ENCODE results near the gene SLC7A5.

The SLC7A5 gene

DNA sequence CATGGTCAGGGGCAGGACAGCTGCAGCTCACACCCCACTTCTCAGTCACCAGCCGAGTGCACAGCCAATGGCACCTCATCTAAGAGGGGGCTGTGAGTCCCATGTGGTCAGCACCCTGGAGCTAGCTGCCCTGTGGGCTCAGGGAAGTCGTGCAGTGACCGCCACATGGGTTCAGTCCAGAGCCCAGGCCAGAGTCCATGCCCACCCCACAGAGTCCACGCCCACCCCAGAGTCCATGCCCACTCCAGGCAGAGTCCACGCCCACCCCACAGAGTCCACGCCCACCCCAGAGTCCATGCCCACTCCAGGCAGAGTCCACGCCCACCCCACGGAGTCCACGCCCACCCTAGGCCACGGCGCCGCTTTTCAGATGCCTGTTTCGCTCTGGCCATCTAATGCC lies 24.1 kb downstream of the SLC7A5 start:
- DNase-seq = no peak

DNA sequence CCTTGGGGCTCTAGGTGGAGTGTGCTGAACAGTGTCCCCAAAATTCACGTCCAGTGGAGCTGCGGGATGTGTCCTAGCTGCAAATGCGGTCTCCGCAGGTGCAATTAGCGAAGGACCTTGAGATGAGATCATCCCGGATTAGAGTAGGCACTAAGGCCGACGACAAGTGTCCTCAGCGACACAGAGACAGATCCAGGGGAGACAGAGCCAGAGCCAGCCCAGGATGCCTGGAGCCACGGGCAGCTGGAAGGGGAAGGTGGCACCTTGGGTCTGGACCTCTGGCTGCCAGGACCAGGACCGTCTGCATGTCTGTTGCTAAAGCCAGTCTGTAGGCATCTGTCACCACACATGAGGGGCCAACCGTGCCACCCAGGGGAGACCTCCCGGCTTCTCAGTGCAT lies 24.5 kb downstream of the SLC7A5 start:
- no peak for DNase-seq

DNA sequence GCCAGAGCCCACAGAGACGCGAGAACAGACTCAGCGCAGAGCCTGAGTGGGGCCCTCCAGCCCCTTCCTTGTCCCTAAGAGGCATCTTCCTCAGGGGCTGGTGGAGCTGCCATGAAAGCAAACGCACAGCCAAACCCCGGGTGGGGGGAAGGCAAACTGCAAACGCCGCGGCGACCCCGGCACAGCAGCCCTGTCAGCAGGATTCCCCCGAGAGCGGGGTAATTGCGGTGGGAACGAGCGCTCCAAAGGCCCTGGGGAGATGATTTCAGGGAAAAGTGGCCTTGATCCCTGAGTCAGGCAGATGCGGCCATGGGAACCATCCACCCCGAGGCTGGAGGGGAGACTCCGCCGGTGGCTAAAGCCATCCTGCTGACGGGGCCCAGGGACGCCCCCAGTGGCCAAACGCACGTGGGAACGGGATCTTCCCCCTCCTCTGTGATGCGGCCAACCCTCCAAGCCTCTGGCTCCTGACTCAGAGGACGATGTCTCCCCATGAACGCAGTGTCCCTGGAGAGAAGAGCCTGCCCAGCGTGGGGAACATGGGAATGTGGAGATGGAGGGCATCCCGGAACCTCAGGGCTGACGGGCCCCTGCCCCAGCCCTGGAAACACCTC lies 25.1 kb downstream of the SLC7A5 start:
- no peak for DNase-seq

DNA sequence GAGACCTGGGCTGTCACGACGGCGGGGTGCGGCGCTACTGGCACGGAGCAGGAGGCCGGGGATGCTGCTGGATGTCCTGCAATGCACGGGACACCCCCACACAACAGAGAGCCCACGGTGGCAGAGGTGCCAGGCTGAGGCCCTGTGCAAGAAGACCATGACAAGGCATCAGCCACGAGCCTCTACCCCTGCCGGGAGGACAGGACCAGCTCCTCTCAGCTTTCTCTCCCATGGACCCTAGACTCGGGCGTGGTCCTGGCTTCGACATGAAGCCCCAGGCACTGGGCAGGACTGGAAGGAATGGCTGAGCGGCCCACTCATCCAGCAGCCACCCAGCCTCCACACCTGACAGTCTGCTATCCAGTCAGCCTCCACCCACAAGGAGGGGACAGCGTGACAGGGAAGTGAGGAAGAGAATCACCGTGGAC lies 25.6 kb downstream of the SLC7A5 start:
- no peak for DNase-seq

DNA sequence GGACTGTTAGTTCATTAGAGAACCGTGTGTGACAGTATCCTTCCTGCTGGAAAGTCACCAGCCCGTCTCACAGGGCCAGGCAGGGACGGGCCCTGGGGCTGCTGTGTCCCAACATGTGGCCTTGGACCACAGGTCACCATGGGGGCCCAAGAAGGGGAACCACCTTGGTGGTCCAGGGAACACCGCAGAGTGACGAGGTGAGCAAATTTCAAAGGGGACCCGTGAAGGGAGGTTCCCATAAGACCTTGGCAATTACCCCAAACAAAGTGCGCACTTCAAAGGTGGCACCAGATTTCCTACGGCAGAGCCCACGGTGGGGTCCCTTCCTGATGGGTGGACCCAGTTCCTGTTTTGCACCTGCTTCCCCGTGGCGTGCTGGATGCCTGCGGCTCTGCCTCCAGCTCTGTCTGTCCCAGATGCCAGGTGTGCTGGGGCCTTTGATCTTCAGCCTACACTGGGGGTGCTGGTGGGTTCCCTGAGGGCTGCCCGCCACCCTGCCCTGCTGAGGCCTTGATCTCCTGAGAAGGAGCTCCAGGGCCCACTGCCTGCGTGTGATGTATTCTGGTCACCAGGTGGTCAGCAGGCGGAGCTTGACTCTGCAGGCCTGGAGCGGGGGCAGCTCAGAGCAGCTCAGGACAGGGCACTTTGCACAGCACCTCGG lies 27.0 kb downstream of the SLC7A5 start:
- no peak for DNase-seq

DNA sequence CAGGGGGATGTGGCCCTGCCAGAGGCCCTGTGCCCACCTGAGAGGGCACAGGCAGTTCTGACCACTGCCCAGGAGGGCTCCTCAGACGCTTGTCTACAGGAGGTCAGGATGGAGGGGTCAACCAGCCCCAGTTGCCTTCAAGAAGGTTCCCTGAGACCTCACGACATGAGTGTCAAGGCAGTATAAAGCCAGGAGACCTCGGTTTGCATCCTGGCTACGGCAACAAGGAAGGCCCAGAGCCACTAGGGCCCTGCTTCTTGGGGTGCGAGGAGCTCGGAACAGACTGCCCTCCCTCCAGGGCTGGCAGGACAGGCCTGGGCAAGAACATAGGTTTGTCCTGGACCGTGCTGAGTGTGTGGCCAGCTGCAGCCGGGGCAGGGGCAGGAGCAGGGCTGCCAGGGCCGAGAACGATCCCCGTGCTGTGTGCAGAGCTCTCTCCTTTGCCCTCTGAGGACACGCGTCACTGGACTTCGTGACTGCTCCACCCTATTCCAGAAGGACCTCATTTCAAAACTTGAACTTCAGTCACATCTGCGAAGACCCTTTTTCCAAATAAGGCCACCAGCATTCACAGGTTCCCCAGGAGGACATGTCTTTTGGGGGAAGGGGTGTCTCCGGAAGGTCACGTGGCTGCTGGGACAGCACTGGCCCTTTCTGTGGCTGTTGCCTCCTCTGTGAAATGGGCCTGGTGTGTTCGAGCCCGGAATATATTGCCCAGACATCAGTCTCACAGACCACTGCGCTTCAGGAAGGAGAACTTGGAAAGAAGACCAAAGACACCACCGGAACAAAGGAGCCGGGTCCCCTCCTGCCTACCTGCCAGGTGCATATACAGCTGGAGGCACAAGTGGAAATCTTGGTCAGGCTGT lies 27.7 kb downstream of the SLC7A5 start:
- DNase-seq = no peak

DNA sequence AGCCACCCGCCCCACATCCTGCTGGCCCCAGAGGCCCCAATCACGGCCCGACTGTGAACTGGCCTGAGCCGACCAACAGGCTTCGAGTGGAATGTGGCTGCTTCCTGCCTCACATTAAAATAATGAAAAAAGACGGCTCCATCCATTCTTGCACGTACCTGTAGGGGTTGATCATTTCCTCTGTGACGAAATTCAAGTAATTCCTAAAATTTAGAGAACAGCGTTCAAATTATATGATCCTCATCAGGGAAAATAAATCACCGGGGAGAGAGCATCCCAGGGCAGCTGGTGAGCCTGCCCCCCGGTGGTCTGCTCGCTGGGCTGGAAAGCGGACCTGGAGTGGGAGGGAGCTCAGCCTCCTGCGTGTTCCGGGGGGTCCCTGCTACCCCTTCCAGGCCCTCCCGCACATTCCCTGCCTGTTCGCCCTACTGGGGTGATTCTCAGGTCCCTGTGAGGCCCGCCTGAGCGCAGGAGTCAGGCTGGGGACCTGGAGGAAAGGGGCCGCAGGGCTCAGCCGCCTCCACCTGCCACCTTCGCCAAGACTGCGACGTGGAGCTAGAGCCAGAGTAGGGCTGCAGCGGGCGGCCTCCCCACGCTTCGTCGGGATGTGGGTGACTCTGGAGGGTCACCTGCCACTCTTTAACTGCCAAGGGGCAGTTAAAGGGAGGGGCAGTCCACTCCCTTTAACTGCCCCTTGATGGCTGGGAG lies 28.9 kb downstream of the SLC7A5 start:
- DNase-seq = no peak

DNA sequence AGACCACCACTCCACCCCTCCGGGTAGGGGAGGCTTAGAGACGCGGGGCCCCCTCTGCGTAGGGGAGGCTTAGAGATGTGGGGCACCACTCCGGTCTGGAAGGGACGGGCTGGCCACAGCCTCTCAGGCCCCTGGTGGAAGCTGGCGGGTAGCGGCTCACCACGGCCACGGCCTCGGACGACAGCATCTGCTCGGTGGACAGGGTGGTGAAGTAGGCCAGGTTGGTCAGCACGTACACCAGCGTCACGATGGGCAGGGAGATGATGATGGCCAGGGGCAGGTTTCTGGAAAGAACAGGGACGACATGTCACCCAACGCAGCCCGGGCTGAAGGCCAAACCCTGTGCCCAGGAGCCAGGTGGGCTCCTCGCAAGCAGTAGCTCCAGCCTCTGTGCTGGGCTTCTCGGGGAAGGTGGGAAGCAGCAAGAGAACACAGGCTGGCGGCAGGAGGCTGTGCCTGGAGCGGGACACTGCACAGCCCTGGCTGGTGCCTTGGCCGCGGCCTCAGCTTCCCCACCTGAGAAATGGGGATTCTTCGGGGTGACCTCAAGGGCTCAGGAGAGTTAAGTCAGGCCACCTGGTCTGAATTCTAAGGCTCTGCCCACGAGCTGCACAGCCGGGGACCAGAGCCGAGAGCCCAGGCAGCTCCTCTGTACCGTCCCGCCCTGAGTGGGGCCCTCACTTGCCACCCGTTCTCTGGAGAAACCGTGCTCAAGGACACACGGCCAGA lies 29.6 kb downstream of the SLC7A5 start:
- no peak for DNase-seq

DNA sequence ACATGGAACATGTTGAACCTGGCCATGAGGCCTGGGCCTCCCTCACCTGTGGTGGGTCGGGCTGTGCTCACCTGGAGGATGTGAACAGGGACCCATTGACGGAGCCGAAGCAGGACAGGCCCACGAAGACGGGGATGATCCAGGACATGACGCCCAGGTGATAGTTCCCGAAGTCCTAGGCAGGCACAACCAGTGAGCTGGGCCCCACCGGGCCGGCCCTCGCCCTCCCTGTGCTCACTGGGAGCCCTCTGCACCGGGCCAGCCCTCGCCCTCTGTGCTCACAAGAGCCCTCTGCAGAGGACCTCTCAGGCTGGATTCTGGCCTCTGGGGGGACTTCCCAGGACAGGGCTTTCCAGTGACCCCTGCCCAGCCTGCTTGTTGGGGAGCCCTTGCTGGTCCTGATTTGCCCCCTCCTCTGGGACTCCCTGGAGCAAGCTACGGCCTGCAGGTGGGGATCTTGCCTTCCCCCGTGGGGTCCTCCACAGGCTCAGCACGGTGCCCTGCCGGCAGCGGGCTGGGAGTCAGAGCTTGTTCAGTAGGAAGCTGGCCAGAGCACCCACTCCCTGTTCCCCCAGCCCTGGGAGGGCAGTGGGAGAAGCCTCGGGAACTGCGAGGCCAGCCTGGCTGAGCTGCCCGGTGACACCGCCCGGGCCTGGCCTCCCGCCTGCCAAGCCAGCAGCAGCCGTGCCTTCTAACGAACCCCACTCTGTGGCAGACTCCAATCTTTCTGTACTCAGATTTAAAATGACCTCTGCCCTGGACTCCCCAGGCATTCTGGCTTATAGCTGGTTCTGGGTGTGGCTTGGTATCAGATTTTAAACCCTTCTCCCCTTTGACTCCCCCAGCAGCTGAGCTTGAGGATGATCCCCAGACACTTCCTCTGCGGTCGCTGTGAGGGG lies 30.4 kb downstream of the SLC7A5 start:
- no peak for DNase-seq

DNA sequence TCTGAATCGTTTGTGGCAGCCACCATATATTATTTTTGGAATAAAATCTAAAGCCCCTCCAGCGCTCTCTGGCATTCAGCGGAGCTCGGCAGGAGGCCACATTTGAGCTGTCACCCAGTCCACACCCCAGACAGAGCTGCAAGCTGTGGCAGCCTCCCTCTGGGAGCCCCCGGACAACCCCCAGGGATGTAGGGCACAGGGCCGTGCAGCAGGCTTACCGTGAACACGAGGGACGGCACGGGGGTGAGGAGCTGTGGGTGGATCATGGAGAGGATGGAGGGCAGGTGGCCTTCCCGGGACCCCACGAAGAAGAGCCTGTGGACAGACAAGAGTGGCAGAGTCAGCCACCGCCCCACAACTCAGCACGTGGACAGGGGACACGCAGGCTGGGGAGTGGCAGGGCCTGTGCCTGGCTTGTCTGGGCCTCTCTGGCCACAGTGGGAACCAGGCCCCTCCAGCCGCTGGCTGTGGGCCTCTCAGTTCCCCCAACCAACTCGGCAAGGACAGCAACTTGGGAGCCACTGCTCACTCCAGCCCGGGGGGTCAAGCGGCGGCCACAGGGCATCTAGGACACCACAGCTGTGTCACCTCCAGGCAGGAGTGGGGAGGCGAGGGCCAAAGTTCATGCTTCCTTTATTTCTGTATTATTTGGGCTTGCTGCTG lies 31.5 kb downstream of the SLC7A5 start:
- DNase-seq = no peak

DNA sequence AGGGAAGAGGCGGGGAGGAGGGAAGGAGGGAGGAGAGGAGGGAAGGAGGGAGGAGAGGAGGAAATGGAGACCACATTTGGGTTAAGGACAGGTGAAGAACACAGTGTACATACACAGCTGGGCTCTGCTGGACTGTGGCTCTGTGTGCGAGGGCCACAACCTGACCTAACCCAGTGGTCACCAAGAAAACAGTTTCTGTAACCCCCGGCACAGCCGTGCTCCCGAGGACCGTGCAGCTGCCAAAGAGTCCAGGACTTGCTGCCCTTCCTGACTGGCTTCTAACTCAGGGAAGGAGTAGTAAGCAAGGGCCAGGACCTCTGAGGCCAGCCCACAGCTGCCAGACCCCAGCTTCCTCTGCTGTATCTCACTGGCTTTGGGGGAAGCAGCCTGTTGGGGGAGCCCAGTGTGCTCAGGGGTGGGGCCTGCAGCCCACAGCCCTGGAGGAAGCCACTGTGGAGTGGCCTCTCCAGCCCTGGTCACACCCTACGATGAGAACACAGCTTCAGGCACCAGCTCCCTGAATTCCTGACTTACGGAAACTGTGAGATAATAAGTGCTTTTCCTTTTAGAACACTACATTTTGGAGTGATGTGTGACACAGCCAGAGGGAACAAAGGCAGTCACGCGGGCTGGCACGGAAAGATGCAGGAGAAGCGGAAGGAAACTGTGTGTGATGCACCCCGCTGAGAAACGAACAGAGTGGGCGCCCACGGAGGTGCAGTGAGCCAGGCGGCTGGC lies 32.3 kb downstream of the SLC7A5 start:
- no peak for DNase-seq

DNA sequence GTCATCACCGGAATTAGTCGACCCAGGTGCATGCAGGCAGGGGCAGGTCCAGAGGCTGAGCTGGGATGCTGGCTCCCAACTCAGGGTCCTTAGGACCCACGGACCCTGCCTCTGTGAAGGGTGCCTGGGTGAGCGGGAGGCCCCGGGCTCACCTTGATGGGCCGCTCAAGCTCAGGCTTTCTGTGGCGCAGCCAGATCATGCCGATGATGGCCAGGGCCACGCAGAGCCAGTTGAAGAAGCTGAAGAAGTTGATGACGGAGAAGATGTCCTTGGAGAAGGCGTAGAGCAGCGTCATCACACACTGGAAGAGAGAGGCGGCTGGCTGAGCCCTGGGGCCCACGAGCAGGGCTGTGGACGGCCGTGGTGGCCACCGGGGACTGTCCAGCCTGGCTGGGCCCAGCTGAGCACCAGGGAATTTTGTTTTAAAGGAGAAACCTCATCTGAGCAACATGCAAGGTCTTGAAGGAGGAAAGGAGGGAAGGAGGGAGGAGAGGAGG lies 32.9 kb downstream of the SLC7A5 start:
- no peak for DNase-seq

DNA sequence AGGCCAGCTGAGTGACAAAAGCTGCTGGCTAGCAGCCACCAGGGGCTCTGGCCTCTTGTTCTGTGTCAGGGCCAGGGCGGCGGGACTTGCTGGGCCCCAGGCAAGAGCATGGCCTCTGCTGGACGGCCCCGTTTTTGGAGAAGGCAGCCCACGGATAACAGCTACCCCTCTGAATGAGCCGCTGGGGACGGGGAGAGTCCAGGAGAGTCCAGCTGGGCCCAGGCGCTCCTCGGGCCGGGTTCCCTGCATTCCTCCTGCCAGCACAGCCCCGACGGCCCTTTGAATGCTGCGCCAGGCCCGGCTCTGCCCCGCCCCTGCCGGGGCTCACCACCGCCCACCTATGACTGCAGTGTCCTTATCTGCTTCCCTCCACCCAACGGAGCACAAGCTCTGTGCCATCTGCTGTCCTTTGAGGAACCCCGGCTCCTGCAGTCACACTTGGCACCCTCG lies 33.4 kb downstream of the SLC7A5 start:
- DNase-seq = no peak

DNA sequence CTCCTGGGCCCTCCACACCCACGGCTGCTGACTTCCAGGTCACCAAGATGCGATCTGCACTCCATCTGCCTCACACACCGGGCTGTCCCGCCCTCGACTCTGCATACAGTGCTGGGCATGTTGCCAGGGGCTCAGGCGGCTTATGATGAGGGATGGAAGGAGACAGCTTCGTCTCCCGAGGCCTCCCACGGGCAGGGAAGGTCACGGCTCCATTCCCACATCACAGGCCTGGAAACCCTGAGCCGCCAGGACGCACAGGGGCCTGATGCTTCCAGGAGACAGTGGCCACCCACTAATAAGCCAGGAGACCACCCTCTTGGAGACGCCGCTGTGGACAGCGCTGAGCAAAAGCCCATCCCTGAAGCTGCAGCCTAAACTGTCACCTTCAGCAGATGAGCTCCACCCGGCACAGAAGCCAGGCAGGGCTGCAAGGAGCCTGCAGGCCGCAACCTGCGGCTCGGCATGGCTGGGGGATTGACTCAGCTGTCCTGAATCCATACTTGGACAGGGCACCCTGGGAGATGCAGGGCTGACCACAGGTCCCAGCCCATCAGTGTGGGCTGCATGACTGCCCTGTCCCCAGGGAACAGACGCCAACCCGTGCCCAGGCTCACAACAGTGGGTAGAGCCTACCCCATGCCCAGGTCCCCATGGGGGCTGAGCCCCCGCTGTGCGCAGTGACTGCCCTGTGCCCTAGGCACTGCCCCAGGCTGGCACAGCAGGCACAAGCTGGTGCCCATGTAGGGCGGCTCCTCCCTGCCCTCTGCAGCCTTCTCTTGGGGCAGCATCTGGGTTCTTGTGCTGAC lies 34.4 kb downstream of the SLC7A5 start:
- DNase-seq = no peak

DNA sequence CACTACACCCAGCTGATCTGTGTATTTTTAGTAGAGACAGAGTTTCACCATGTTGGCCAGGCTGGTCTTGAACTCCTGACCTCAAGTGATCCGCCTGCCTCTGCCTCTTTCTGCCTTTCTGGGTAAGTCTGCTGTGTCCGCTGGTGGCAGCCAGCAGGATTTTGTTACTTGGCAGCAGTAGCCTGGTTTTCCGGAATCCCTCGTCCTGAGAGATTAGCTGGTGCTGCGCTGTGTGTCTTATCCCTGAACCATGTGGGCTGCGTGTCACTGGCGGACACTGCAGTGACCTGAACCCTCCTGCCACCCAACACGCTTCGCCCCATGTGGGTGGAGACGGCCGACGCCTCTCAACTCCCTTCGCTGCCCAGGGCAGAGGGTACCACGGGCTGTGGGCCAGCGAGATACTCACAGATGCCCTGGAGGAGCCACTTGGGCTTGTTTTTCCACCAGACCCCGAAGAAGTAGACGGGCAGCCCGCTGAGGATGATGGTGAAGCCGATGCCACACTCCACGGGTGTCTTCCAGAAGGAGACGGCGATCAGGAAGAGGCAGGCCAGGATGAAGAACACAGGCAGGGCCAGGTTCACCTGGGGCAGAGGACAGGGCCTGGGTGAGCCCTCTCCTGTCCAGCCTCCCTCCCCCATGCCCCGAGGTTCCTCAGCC lies 35.2 kb downstream of the SLC7A5 start:
- DNase-seq = no peak

DNA sequence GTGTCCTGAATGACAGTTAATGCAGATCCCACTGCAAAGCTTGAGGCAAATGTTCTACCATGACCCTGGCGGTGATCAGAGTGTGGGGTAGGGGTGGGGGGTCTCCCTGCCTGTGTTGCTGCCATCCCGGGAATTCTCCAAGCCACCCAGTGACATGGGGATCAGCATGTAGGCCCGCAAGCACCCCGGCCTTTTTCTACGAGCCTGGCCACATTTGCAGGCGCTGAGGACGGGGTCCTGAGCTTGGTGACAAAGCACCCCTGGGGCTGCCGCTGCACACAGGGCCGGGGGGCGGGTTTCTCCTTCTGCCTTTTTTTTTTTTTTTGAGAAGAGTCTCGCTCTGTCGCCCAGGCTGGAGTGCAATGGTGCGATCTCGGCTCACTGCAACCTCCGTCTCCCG lies 35.8 kb downstream of the SLC7A5 start:
- DNase-seq = no peak

DNA sequence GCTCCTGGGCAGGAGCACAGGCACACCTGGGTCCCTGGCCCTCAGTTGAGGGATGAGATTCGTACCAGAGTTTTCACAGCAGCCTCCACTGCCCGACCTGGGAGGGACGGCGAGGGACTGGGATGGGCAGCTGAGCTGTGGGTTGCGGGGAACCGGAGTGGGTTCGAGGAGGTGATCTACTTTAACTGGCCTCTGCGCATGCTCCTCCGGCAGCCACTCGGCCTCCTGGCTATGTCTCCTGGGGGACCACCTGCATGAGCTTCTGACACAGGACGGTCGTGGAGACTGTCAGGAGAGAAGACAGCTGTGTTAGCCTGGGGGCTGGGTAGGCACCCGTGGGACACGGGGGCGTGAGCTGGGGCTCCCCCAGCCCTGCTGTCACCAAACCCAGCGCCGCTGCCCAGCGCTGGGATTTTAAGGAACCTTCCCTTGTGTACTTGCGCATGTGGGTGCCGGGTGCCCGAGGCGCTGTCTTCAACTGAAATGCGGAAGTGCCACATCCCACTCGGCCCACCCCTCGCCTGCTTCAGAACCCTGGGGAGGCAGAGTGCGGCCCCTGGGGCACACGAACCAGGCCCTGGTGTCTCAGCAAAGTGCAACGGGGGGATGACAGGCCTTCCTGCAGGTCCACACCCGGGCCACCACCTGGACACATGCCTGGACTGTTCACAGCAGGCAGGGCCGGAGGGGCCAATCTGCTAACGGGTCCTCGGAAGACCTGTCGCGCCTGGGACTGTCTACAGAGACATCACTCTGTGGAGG lies 36.4 kb downstream of the SLC7A5 start:
- no peak for DNase-seq

DNA sequence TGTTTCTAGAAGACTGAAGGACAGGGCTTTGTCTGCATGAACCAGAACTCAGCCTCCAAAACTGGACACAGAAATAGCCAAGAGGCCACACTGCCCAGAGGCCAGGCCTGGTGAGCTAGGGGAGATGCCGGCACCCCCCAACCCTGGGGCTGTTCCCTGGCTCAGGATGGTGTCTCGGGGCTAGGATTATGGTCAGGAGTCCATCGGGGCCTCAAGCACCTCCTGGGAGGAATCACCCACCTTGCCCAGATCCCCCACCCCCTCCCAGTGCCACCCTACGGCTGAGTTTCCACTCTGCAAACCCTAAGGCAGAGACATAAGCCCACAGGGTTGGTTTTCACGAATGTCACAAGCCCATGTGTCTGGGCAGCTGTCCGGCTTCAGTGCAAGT lies 37.2 kb downstream of the SLC7A5 start:
- no peak for DNase-seq

Data from activated naive CD4-positive, alpha-beta T cell treated with Interleukin-2 at 50 U/mL for 16 hours (primary cell).